Neural cell (in vitro differentiated cells): ENCODE results near the gene PLA2G5.

Experiments used
- CTCF ChIP-seq: fragments of 450-650 bp; IDR thresholded peaks from 2 replicates; pipeline ENCODE4 v1.5.1; 2014; ENCODE audit warnings: antibody characterized with exemption, mild to moderate bottlenecking, moderate library complexity; ENCODE audit not compliant: poor library complexity, severe bottlenecking
- EP300 ChIP-seq: fragments of 450-650 bp; conservative IDR thresholded peaks from 2 replicates; pipeline ENCODE4 v1.6.1; 2014; ENCODE audit warnings: antibody characterized with exemption, mild to moderate bottlenecking, moderate library complexity; ENCODE audit not compliant: poor library complexity, severe bottlenecking
- EZH2 ChIP-seq: fragments of 200-600, 300-800 bp; shearing (Covaris generic), sonication (generic); IDR thresholded peaks from 2 replicates; pipeline ENCODE4 v1.6.1; 2014; ENCODE audit warnings: antibody characterized with exemption, low read length, borderline replicate concordance, mild to moderate bottlenecking; ENCODE audit not compliant: insufficient read depth, poor library complexity, severe bottlenecking
- POLR2AphosphoS5 ChIP-seq: IDR thresholded peaks from 2 replicates; pipeline ENCODE4 v1.6.1; 2012
- RAD21 ChIP-seq: fragments of 450-650 bp; conservative IDR thresholded peaks from 2 replicates; pipeline ENCODE4 v1.6.1; 2014; ENCODE audit warnings: antibody characterized with exemption, mild to moderate bottlenecking, moderate library complexity
- REST ChIP-seq: IDR thresholded peaks from 2 replicates; pipeline ENCODE4 v1.6.1; 2012; ENCODE audit warnings: borderline replicate concordance
- SMC3 ChIP-seq: fragments of 450-650 bp; conservative IDR thresholded peaks from 2 replicates; pipeline ENCODE4 v1.6.1; 2014; ENCODE audit warnings: antibody characterized with exemption, mild to moderate bottlenecking, moderate library complexity; ENCODE audit not compliant: poor library complexity

DNA sequence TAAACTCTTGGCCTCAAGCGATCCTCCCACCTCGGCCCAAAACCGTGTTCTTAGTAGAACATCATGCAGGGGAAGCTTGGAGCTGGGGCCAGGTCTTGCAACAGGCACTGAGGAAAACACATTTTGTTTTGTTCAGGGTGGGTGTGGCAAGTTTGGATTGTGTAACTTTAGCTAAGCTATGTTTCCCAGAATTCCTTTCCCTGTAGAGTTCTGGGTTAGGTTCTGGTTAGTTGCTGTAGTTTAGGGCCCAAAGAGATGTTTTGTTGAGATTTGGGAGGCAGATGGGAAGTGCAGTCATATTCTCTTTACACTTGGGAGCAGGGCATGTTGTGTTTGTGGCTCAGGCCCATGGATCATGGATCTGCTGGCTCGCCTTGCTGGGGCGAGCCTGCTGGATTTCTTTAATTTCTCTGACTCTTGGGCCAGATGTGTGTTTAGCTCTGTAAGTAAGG lies 24.0 kb downstream of the PLA2G5 start:
- TF ChIP-seq POLR2AphosphoS5: no peak
- no peak for TF ChIP-seq EP300
- TF ChIP-seq CTCF: no peak
- no peak for TF ChIP-seq EZH2
- TF ChIP-seq REST: no peak
- TF ChIP-seq SMC3: no peak
- TF ChIP-seq RAD21: no peak
